ENCODE measurements around the gene HOXD10. TPM values are rescaled to one million over a fixed set of nuclear protein-coding genes. Genes with fewer than 3 reads are reported as not detected.

The HOXD10 gene
- total RNA-seq, 1 donor from 2014 or later = not detected

DNA sequence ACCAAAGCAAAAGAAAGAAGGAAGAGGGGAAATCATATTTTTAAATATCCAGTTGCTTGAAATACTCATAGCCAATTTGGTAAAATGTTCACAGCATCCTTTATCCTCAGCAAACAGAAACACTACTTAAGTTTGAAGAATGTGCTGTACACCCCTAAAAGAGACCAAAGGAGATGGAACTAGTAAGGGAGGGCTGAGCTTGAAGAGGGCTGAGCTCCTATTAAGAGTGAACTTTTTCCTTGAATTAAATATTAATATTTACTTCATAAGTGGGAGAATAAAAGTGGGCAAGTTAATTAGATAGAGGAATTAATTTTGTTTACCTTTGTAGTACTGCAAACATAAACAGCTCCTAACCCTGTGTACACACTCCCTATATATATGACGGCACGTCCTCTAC, 39.8 kb upstream of the HOXD10 start:
- no peak overlapping the region for H3K27ac Mint-ChIP-seq (ENCODE audit: unreplicated experiment)
- H3K4me3 Mint-ChIP-seq (ENCODE audit: unreplicated experiment) = no peak overlapping the region
- TF ChIP-seq, protein P1, sequence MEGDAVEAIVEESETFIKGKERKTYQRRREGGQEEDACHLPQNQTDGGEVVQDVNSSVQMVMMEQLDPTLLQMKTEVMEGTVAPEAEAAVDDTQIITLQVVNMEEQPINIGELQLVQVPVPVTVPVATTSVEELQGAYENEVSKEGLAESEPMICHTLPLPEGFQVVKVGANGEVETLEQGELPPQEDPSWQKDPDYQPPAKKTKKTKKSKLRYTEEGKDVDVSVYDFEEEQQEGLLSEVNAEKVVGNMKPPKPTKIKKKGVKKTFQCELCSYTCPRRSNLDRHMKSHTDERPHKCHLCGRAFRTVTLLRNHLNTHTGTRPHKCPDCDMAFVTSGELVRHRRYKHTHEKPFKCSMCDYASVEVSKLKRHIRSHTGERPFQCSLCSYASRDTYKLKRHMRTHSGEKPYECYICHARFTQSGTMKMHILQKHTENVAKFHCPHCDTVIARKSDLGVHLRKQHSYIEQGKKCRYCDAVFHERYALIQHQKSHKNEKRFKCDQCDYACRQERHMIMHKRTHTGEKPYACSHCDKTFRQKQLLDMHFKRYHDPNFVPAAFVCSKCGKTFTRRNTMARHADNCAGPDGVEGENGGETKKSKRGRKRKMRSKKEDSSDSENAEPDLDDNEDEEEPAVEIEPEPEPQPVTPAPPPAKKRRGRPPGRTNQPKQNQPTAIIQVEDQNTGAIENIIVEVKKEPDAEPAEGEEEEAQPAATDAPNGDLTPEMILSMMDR (IDR thresholded peaks at IDR 0.05; ENCODE audit: unreplicated experiment) = no peak

DNA sequence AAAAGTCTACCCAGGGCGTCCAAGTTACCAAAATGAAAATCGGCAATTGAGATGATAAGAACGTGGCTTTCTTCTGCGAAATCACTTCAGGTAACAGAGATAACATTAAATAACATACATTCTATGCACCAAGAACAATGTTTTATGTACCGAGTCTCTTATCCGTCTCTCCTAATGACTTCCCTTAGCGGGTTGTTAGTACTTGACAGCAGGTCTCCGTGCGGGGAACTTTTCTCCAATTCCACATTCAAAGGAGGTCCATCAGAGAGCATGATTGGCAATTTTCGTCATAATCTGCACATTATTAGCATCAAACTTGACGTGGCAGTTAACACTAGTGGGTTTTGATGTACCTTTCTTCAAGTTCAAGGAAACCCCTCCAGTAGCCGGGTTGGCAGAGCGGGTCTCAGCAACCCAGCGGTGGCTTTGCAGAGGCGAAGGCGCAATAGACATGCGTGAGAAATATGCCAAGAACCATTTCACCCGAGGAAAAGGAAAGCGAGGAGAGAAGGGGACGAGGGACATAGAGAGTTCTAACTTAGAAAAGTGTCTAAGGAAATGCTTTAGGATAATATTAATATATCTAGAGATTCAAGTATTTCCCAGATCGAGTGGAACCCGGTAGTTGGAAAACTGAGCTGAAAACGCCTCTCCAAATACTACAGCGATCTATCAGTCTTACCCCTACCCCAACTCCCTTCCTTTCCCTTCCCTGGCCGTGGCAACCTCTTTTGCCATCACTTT, 37.9 kb upstream of the HOXD10 start:
- TF ChIP-seq, protein P1 (IDR thresholded peaks at IDR 0.05; ENCODE audit: unreplicated experiment) = no peak
- no peak overlapping the region for H3K27ac Mint-ChIP-seq (ENCODE audit: unreplicated experiment)
- peaks cover 32% of the 10 kb centered on the region for H3K27me3 Mint-ChIP-seq (ENCODE audit: unreplicated experiment)
- H3K4me3 Mint-ChIP-seq (ENCODE audit: unreplicated experiment) = peak overlapping the region; percentile 87
- H3K9me3 Mint-ChIP-seq (ENCODE audit: unreplicated experiment) = no peaks in the 10 kb centered on the region
- H3K36me3 Mint-ChIP-seq (ENCODE audit: low read depth, unreplicated experiment) = no peaks in the 10 kb centered on the region
- DNase-seq (ENCODE audit: low spot score) = no peak
- peaks cover 25% of the 10 kb centered on the region for H3K4me1 Mint-ChIP-seq (ENCODE audit: unreplicated experiment)

More for the DNA sequence above, 39.8 kb upstream of the HOXD10 start:
- Mint-ChIP-seq H3K36me3 (ENCODE audit: low read depth, unreplicated experiment) (no peaks in the 10 kb centered on the region), H3K9me3 (ENCODE audit: unreplicated experiment) (no peaks in the 10 kb centered on the region), H3K27me3 (ENCODE audit: unreplicated experiment) (peaks cover 29% of the 10 kb centered on the region), H3K4me1 (ENCODE audit: unreplicated experiment) (peaks cover 18% of the 10 kb centered on the region)
- DNase-seq (ENCODE audit: low spot score) = no peak

DNA sequence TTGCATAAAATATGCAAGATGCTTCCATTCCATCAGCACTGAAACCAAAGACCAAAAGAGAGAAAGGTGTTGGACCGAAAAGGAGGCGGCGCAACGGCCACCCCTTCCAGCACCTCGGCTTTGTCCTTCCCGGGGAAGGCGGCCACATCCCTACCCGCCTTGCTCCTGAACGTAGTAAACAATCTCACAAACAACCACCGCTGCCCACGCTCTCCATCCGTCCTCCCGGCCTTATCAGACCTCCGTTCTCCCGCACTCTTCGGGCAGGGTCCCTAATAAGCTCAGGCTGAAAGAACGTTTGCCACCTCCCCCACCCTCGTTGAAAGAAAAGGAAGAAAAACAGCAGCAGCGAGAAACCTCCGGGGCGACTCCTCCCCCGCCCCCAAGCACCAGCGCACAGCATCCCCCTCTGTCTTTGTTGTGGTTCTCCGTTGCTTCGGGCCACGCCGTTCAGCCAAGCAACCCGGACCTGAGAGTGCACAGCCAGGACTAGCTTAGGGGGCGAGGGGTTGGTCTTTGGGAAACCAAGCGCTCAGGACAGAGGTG, 37.2 kb upstream of the HOXD10 start:
- Mint-ChIP-seq H3K27me3 (ENCODE audit: unreplicated experiment) (peaks cover 36% of the 10 kb centered on the region), H3K4me3 (ENCODE audit: unreplicated experiment) (peak overlapping the region; percentile 87), H3K36me3 (ENCODE audit: low read depth, unreplicated experiment) (no peaks in the 10 kb centered on the region), H3K4me1 (ENCODE audit: unreplicated experiment) (peaks cover 30% of the 10 kb centered on the region), H3K9me3 (ENCODE audit: unreplicated experiment) (no peaks in the 10 kb centered on the region), H3K27ac (ENCODE audit: unreplicated experiment) (no peak overlapping the region)
- DNase-seq (ENCODE audit: low spot score) = no peak
- TF ChIP-seq, protein P1 (IDR thresholded peaks at IDR 0.05; ENCODE audit: unreplicated experiment) = no peak

DNA sequence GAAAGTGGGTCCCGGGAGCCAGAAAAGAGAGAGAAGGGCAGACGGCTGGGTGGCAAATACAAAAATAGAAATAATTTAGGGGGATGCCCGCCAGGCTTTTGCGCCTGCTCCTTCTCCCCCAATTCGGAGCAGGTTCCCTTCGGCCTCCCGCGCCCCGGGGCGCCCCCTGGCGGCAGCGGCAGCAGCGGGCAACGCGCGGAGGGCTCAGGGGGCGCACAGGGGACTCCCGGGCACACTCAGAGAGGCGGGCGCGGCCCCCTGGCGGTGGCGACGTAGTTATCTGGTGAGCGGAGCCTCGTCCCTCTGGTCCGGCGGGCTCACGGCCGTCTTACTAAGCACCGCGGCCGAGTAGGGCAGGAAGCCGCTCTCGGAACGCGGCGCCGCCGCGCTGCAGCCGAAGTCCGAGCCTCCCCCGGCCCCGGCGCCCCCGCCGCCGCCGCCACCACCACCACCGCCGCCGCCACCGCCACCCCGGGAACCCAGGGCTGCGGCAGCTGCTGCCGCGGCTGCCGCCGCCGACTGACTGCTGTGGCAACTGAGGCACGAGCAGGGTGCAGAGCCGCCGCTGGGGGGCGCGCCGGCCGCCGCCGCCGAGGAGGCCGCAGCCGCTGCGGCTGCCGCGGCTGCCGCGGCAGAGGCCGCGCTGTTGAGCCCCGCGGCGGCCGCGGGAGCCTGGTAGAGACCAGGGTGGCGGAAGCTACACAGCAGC, 36.6 kb upstream of the HOXD10 start:
- peaks cover 42% of the 10 kb centered on the region for H3K27me3 Mint-ChIP-seq (ENCODE audit: unreplicated experiment)
- H3K27ac Mint-ChIP-seq (ENCODE audit: unreplicated experiment) = no peak overlapping the region
- no peaks in the 10 kb centered on the region for H3K36me3 Mint-ChIP-seq (ENCODE audit: low read depth, unreplicated experiment)
- TF ChIP-seq, protein P1 (IDR thresholded peaks at IDR 0.05; ENCODE audit: unreplicated experiment) = peak; percentile 99
- peak; percentile 90 for DNase-seq (ENCODE audit: low spot score)
- peaks cover 33% of the 10 kb centered on the region for H3K4me1 Mint-ChIP-seq (ENCODE audit: unreplicated experiment)
- H3K4me3 Mint-ChIP-seq (ENCODE audit: unreplicated experiment) = peak overlapping the region; percentile 87
- no peaks in the 10 kb centered on the region for H3K9me3 Mint-ChIP-seq (ENCODE audit: unreplicated experiment)
